ENCODE measurements around the gene DUSP7. TPM values are rescaled to one million over a fixed set of nuclear protein-coding genes. Genes with fewer than 3 reads are reported as not detected.

The DUSP7 gene
- total and polyA plus RNA-seq, 2 donors (not counting 3 experiments of a cell fraction or from before 2014, with no cell fraction given), result 29.2 to 37.7 TPM

DNA sequence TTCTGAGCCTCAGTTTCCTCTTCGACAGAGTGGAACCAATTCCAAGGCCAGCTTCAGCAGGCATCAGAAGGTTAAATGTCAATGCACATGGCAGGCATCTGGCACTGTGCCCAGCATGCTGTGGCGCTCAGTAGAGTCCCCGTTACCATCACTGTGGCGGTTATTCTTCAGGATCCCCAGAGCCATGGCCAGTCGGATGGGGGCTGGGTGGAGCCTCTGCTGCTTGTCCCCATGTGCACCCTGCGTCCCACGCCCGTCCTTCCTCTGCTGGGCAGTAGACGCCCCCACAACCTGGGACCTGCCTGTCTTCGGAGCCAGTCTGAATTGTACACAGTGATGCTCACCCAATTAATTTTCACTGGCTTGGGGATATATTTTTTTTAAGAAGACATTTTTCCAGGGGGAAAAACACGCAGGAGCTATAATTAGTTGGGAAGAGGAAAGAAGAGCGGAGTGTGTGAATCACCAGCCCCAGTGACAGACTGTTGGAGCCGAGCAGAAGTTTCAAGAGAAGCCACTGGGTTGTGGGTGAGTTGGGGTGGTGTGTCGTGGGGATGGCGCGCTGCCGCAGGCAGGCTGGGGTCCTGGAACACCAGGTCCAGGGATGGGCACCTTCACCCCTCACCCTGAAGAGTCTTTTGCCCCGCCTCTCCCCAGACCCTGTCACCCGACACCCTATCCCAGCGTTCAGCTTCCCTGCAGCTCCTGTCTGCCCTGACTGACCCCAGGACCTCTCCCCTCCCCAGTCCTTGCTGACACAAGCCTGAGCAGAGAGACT, 33.9 kb downstream of the DUSP7 start:
- intact Hi-C loops (cut with micrococcal nuclease) (no loop called here), dilution Hi-C loops (cut with MboI; ENCODE audit: extremely low pct_ligation_motif_present, low sequenced_read_pairs) (no loop called here)
- Histone ChIP-seq H2AFZ (ENCODE audit: low read depth, low read length) (no peak overlapping the region), H3K79me2 (ENCODE audit: control insufficient read depth, insufficient read depth, low read length) (no peaks in the 10 kb centered on the region), H3K9me3 (replicated peaks; ENCODE audit: control insufficient read depth, insufficient read depth, low read length) (no peaks in the 10 kb centered on the region), H3K9ac (replicated peaks; ENCODE audit: extremely low read depth, insufficient read depth, low read length) (no peak overlapping the region), H4K20me1 (replicated peaks; ENCODE audit: control insufficient read depth, extremely low read depth, insufficient read depth, low read length) (no peaks in the 10 kb centered on the region), H3K4me2 (ENCODE audit: insufficient read depth, low read length) (no peak overlapping the region), H3K9me1 (replicated peaks; ENCODE audit: control insufficient read depth, extremely low read depth, insufficient read depth, low read length) (no peaks in the 10 kb centered on the region), H3K27me3 (ENCODE audit: control insufficient read depth in 2 of 2, insufficient read depth in 2 of 2, low read length in 2 of 2) (no peaks in the 10 kb centered on the region), H3K27ac (ENCODE audit: insufficient read depth, low read depth, low read length) (no peak overlapping the region), H3K4me1 (ENCODE audit: control insufficient read depth, extremely low read depth, insufficient read depth, low read length) (peaks cover 3% of the 10 kb centered on the region), H3K36me3 (ENCODE audit: control insufficient read depth in 2 of 2, extremely low read depth in 1 of 2, insufficient read depth in 2 of 2, low read length in 2 of 2) (no peaks in the 10 kb centered on the region), H3K4me3 (replicated peaks in 1 of 3; ENCODE audit: insufficient read depth in 1 of 3, low read depth in 1 of 3, low read length in 3 of 3) (no peak overlapping the region)
- no TSS peak for BruUV-seq (replicated peaks)
- FAIRE-seq (no peak), DNase-seq (ENCODE audit: low read depth, low spot score) (no peak)
- POLR2A ChIA-PET, result no interaction called here
- CTCF ChIA-PET, result interaction anchor here (0.7 to 1.8 kb wide), 6 partner anchors 10 to 100 kb away, joined by 3 to 5 read pairs (median 3); no protein-coding TSS in a partner anchor
- TF ChIP-seq MYC (IDR thresholded peaks at IDR 0.05; ENCODE audit: low read depth, low read length), result no peak
- TF ChIP-seq, protein P1, sequence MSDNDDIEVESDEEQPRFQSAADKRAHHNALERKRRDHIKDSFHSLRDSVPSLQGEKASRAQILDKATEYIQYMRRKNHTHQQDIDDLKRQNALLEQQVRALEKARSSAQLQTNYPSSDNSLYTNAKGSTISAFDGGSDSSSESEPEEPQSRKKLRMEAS (IDR thresholded peaks at IDR 0.05; ENCODE audit: insufficient read depth, insufficient read length), result no peak

DNA sequence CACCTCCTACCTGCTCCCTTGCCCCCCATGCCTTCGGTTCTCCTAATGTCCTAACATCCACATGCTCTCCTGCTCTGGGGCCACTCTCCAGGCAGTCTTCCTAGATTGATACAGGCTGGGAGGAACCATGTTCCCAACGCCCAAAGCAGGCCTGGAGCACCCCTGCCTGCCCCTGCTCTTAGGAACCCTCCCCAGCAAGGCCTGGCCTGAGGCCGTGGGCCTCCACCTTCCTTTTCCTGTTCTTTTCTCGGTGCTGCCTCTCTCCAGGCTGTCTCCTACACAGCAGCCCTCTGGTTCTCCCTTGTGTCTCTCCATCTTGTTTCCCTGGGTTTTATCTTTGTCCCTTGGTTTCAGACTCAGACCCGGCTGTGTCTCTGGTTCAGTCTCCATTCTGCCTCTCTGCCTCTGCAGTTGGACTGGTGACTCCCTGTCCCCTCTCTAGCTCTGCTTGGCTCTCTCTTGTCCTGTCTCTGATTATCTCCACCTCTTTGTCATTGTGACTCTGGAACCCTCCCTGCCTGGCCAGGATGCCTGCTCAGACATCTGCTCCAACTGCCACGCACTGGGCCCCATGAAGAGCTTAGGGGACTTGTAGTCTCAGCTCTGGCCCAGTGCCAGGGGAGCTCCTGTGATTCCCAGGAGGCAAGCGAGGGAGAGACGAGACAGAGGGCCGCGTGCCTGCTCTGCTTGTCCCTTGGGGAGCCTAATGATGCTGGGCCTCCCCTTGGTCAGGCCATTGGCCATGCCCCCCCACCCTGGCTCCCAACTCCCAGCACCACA, 34.7 kb downstream of the DUSP7 start:
- H3K9me3 ChIP-seq (replicated peaks; ENCODE audit: control insufficient read depth, insufficient read depth, low read length), result no peaks in the 10 kb centered on the region
- POLR2A ChIA-PET, result no interaction called here
- dilution Hi-C loops (cut with MboI; ENCODE audit: extremely low pct_ligation_motif_present, low sequenced_read_pairs), result no loop called here
- H3K4me1 ChIP-seq (ENCODE audit: control insufficient read depth, extremely low read depth, insufficient read depth, low read length), result peaks cover 3% of the 10 kb centered on the region
- H2AFZ ChIP-seq (ENCODE audit: low read depth, low read length), result peak overlapping the region; percentile 63
- no TSS peak for BruUV-seq (replicated peaks)
- no peak overlapping the region for H3K9ac ChIP-seq (replicated peaks; ENCODE audit: extremely low read depth, insufficient read depth, low read length)
- no peaks in the 10 kb centered on the region for H3K27me3 ChIP-seq (ENCODE audit: control insufficient read depth in 2 of 2, insufficient read depth in 2 of 2, low read length in 2 of 2)
- intact Hi-C loops (cut with micrococcal nuclease), result no loop called here
- H3K4me2 ChIP-seq (ENCODE audit: insufficient read depth, low read length), result no peak overlapping the region
- H3K9me1 ChIP-seq (replicated peaks; ENCODE audit: control insufficient read depth, extremely low read depth, insufficient read depth, low read length), result no peaks in the 10 kb centered on the region
- H3K27ac ChIP-seq (ENCODE audit: insufficient read depth, low read depth, low read length), result no peak overlapping the region
- H3K79me2 ChIP-seq (ENCODE audit: control insufficient read depth, insufficient read depth, low read length), result no peaks in the 10 kb centered on the region
- peak; percentile 66 for FAIRE-seq
- H3K36me3 ChIP-seq (ENCODE audit: control insufficient read depth in 2 of 2, extremely low read depth in 1 of 2, insufficient read depth in 2 of 2, low read length in 2 of 2), result no peaks in the 10 kb centered on the region
- no peaks in the 10 kb centered on the region for H4K20me1 ChIP-seq (replicated peaks; ENCODE audit: control insufficient read depth, extremely low read depth, insufficient read depth, low read length)
- TF ChIP-seq, protein P1 (IDR thresholded peaks at IDR 0.05; ENCODE audit: insufficient read depth, insufficient read length), result no peak
- TF ChIP-seq POLR2AphosphoS5 (IDR thresholded peaks at IDR 0.05; ENCODE audit: insufficient read depth, low read depth, low read length) (no peak), JUN (IDR thresholded peaks at IDR 0.05; ENCODE audit: borderline replicate concordance, insufficient read depth, insufficient read length, low read depth) (no peak), MYC (IDR thresholded peaks at IDR 0.05; ENCODE audit: low read depth, low read length) (no peak), POLR2A (IDR thresholded peaks at IDR 0.05; ENCODE audit: low read depth, low read length) (no peak), FOS (IDR thresholded peaks at IDR 0.05; ENCODE audit: borderline replicate concordance, insufficient read depth, low read length) (no peak), GATA2 (IDR thresholded peaks at IDR 0.05; ENCODE audit: insufficient read depth, insufficient read length, low read depth, low read length) (no peak)
- CTCF ChIA-PET, result interaction anchor here (0.6 to 1.8 kb wide), 11 partner anchors 9 to 100 kb away, joined by 3 to 5 read pairs (median 3); partner anchors contain the start of gene DUSP7
- no peak overlapping the region for H3K4me3 ChIP-seq (replicated peaks in 1 of 3; ENCODE audit: insufficient read depth in 1 of 3, low read depth in 1 of 3, low read length in 3 of 3)
- no peak for DNase-seq (ENCODE audit: low read depth, low spot score)
